GM18873 (cell line): ENCODE results near the gene GRIK1.

Experiments
- ATAC-seq: cut with Tn5 transposase; IDR thresholded peaks from one replicate; pipeline ENCODE4 v1.9.1; 2021; ENCODE audit warnings: mild to moderate bottlenecking, moderate library complexity, moderate number of reproducible peaks; ENCODE audit not compliant: unreplicated experiment, low FRiP score

The GRIK1 gene

GRCh38 chr21:29834617-29835016 lies 105.2 kb downstream of the GRIK1 start:
- ATAC-seq = no peak

GRCh38 chr21:29832217-29832616 lies 107.6 kb downstream of the GRIK1 start:
- ATAC-seq = no peak

- ATAC-seq = no peak
Measured at GRCh38 chr21:29829564-29830275, 110.1 kb downstream of the GRIK1 start.

- ATAC-seq = no peak
Measured at GRCh38 chr21:29827647-29828046, 112.1 kb downstream of the GRIK1 start.

- ATAC-seq = no peak
Measured at GRCh38 chr21:29827236-29827635, 112.6 kb downstream of the GRIK1 start.

- no peak for ATAC-seq
Measured at GRCh38 chr21:29826386-29826785, 113.4 kb downstream of the GRIK1 start.

GRCh38 chr21:29825936-29826335 lies 113.9 kb downstream of the GRIK1 start:
- no peak for ATAC-seq

- ATAC-seq = no peak
Measured at GRCh38 chr21:29825345-29825744, 114.5 kb downstream of the GRIK1 start.

- no peak for ATAC-seq
Measured at GRCh38 chr21:29822064-29822463, 117.7 kb downstream of the GRIK1 start.

GRCh38 chr21:29821230-29821629 lies 118.6 kb downstream of the GRIK1 start:
- no peak for ATAC-seq

- no peak for ATAC-seq
Measured at GRCh38 chr21:29819675-29820326, 120.0 kb downstream of the GRIK1 start.

GRCh38 chr21:29818383-29818921 lies 121.3 kb downstream of the GRIK1 start:
- no peak for ATAC-seq

- no peak for ATAC-seq
Measured at GRCh38 chr21:29817450-29817849, 122.3 kb downstream of the GRIK1 start.

GRCh38 chr21:29812947-29813346 lies 126.8 kb downstream of the GRIK1 start:
- no peak for ATAC-seq

- no peak for ATAC-seq
Measured at GRCh38 chr21:29810871-29811270, 128.9 kb downstream of the GRIK1 start.

GRCh38 chr21:29808153-29808552 lies 131.6 kb downstream of the GRIK1 start:
- no peak for ATAC-seq

GRCh38 chr21:29805105-29805504 lies 134.7 kb downstream of the GRIK1 start:
- ATAC-seq = no peak

GRCh38 chr21:29803191-29803590 lies 136.6 kb downstream of the GRIK1 start:
- no peak for ATAC-seq

- ATAC-seq = no peak
Measured at GRCh38 chr21:29801122-29801521, 138.7 kb downstream of the GRIK1 start.

- ATAC-seq = no peak
Measured at GRCh38 chr21:29800056-29800455, 139.7 kb downstream of the GRIK1 start.

GRCh38 chr21:29798840-29799239 lies 141.0 kb downstream of the GRIK1 start:
- ATAC-seq = no peak

GRCh38 chr21:29797155-29797554 lies 142.6 kb downstream of the GRIK1 start:
- ATAC-seq = no peak
